GM20000 (cell line): ENCODE data around the gene CYP2F1.

Source experiments
- DNase-seq: peaks from one replicate; pipeline ENCODE4 v3.0.0; 2012; ENCODE audit warnings: low spot score
- CTCF ChIP-seq: IDR thresholded peaks from 2 replicates; pipeline ENCODE4 v1.5.1; 2012; ENCODE audit warnings: mild to moderate bottlenecking, control low read depth; ENCODE audit errors: extremely low read depth, missing control alignments

The CYP2F1 gene

GRCh38 chr19:41175801-41176777 is 61.9 kb downstream of the CYP2F1 start:
- no peak for TF ChIP-seq CTCF
- DNase-seq = no peak
